ENCODE results near the gene PPP1R15A.

Gene PPP1R15A

DNA sequence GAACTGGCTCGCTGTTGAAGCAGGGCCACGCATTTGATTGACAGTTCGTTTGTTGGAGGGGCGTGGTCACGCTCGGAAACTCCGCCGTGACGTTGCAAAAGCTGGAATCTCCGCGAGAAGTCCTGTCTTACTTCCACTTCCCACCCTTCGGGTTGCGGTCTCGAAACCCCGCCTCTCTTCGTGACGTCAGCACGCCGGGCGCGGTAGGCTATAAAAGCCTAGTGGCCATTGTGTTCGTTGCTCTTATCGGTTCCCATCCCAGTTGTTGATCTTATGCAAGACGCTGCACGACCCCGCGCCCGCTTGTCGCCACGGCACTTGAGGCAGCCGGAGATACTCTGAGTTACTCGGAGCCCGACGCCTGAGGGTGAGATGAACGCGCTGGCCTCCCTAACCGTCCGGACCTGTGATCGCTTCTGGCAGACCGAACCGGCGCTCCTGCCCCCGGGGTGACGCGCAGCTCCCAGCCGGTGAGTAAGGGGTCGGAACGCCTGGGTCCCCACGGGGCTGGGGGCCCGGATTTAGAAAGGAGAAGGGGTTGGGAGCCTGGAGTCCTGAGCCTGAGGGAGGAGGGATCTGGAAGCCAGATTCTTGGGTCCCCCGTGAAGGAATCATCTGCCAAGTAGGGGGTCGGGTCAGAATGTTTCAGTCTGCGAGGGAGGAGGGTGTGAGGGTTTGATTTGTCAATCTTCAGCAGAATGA is at the start of gene PPP1R15A:
Gene PPP1R15A (plus strand): TSS at position 240 of the 702 bp plus-strand sequence. CDS start 813 bp downstream, outside the sequence.
- Histone ChIP-seq H3K4me1 (ENCODE audit: control insufficient read depth in 1 of 2, insufficient read depth in 2 of 2, low read length in 2 of 2) (peaks cover 34 to 44% of the 10 kb centered on the region in 2 donors), H3K27ac (ENCODE audit: low read depth, low read length) (peak within 1 kb of the TSS; percentile 100), H3K27me3 (ENCODE audit: control insufficient read depth in 1 of 2, insufficient read depth in 2 of 2, low read length in 2 of 2) (no peaks in the 10 kb centered on the region), H3K9ac (ENCODE audit: low read depth in 1 of 2, low read length in 2 of 2) (peak within 1 kb of the TSS; percentile 100), H3K36me3 (ENCODE audit: control insufficient read depth in 1 of 2, insufficient read depth in 2 of 2, low read length in 2 of 2) (peaks cover 14 to 27% of the 10 kb centered on the region in 2 donors), H3K4me3 (ENCODE audit: low read depth in 1 of 2, low read length in 2 of 2) (peak within 1 kb of the TSS; percentile 92 to 98), H3K9me3 (ENCODE audit: control insufficient read depth in 1 of 2, low read length in 2 of 2) (no peaks in the 10 kb centered on the region)

DNA sequence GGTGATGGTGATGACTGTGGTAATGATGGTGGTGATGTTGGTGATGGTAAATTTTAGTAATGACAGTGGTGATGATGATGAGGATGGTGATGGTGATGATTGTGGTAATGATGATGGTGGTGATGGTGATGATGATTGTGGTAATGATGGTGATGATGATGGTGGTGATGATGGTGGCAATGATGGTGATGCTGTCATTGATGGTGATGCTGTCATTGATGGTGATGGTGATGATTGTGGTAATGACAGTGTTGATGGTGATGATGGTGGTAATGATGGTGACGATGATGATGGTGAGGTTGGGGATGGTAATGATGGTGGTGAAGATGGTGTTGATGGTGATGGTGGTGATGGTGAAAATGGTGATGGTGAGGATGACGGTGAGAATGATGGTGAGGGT is 49.7 kb upstream of the PPP1R15A start:
- Histone ChIP-seq H3K27ac (ENCODE audit: low read depth, low read length) (no peak overlapping the region), H3K9ac (ENCODE audit: low read depth in 1 of 2, low read length in 2 of 2) (no peak overlapping the region), H3K27me3 (ENCODE audit: control insufficient read depth in 1 of 2, insufficient read depth in 2 of 2, low read length in 2 of 2) (no peaks in the 10 kb centered on the region), H3K4me1 (ENCODE audit: control insufficient read depth in 1 of 2, insufficient read depth in 2 of 2, low read length in 2 of 2) (peaks cover 13 to 14% of the 10 kb centered on the region in 2 donors), H3K9me3 (ENCODE audit: control insufficient read depth in 1 of 2, low read length in 2 of 2) (no peaks in the 10 kb centered on the region), H3K4me3 (ENCODE audit: low read depth in 1 of 2, low read length in 2 of 2) (no peak overlapping the region), H3K36me3 (ENCODE audit: control insufficient read depth in 1 of 2, insufficient read depth in 2 of 2, low read length in 2 of 2) (no peaks in the 10 kb centered on the region)

DNA sequence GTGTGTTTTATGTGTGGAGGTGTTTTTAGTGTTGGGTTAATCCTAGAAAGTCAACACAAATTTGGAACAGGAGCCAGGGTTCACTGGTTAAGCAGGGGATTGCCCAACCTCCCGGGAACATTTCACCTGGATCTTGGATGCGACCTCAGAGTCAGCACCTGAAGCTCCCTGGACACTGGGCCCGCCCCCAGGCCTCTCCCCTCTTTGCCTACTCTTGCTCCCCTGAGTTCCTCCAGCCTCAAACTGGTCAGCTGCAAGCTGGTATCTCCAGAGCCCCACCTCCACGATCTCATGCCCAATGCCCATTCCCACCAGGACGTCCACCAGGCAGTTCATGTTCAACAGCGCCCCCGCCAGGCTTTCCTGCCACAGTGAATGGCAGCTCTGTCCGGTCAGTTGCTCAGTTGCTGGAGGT is 45.6 kb upstream of the PPP1R15A start:
- H3K9me3 ChIP-seq (ENCODE audit: control insufficient read depth in 1 of 2, low read length in 2 of 2), result no peaks in the 10 kb centered on the region
- H3K27me3 ChIP-seq (ENCODE audit: control insufficient read depth in 1 of 2, insufficient read depth in 2 of 2, low read length in 2 of 2), result no peaks in the 10 kb centered on the region

DNA sequence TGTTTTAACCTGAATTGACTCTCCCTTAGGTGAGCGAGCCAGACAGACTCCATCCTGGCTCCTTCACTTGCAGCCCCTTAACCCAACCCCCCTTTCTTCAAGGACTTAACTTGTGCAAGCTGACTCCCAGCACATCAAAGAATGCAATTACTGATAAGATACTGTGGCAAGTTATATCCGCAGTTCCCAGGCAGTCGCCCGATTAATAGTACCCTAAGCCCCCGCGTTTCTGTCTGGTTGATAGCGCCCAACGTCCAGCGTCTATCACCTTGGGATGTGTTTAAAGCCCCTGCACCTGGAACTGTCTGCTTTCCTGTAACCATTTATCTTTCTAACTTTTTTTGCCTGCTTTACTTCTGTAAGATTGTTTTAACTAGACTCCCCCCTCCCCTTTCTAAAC is 42.1 kb upstream of the PPP1R15A start:
- Histone ChIP-seq H3K36me3 (ENCODE audit: control insufficient read depth in 1 of 2, insufficient read depth in 2 of 2, low read length in 2 of 2) (no peaks in the 10 kb centered on the region), H3K9ac (ENCODE audit: low read depth in 1 of 2, low read length in 2 of 2) (no peak overlapping the region), H3K27ac (ENCODE audit: low read depth, low read length) (no peak overlapping the region), H3K27me3 (ENCODE audit: control insufficient read depth in 1 of 2, insufficient read depth in 2 of 2, low read length in 2 of 2) (no peaks in the 10 kb centered on the region), H3K9me3 (ENCODE audit: control insufficient read depth in 1 of 2, low read length in 2 of 2) (no peaks in the 10 kb centered on the region), H3K4me3 (ENCODE audit: low read depth in 1 of 2, low read length in 2 of 2) (no peak overlapping the region), H3K4me1 (ENCODE audit: control insufficient read depth in 1 of 2, insufficient read depth in 2 of 2, low read length in 2 of 2) (no peaks in the 10 kb centered on the region)

More for the DNA sequence above, 45.6 kb upstream of the PPP1R15A start:
- Histone ChIP-seq H3K4me3 (ENCODE audit: low read depth in 1 of 2, low read length in 2 of 2) (no peak overlapping the region), H3K27ac (ENCODE audit: low read depth, low read length) (no peak overlapping the region), H3K4me1 (ENCODE audit: control insufficient read depth in 1 of 2, insufficient read depth in 2 of 2, low read length in 2 of 2) (no peaks in the 10 kb centered on the region), H3K9ac (ENCODE audit: low read depth in 1 of 2, low read length in 2 of 2) (no peak overlapping the region), H3K36me3 (ENCODE audit: control insufficient read depth in 1 of 2, insufficient read depth in 2 of 2, low read length in 2 of 2) (no peaks in the 10 kb centered on the region)

DNA sequence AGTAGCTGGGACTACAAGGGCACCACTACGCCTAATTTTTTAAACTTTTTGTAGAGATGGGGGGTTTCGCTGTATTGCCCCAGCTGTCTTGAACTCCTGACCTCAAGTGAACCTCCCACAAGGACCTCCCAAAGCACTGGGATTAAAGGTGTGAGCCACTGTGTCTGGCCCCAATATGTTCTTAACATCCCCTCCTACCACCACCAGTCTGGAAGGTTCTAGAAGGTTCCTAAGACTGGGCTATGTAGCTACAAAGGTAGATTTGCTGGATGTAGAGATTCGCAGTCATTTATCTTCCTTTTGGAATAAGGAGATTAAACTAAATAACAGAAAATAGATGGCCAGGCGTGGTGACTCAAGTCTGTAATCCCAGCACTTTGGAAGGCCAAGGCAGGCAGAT is 41.3 kb upstream of the PPP1R15A start:
- H3K27ac ChIP-seq (ENCODE audit: low read depth, low read length), result no peak overlapping the region
- no peaks in the 10 kb centered on the region for H3K27me3 ChIP-seq (ENCODE audit: control insufficient read depth in 1 of 2, insufficient read depth in 2 of 2, low read length in 2 of 2)
- no peaks in the 10 kb centered on the region for H3K36me3 ChIP-seq (ENCODE audit: control insufficient read depth in 1 of 2, insufficient read depth in 2 of 2, low read length in 2 of 2)
- no peak overlapping the region for H3K4me3 ChIP-seq (ENCODE audit: low read depth in 1 of 2, low read length in 2 of 2)
- peaks cover 2 to 3% of the 10 kb centered on the region in 2 donors for H3K4me1 ChIP-seq (ENCODE audit: control insufficient read depth in 1 of 2, insufficient read depth in 2 of 2, low read length in 2 of 2)
- H3K9ac ChIP-seq (ENCODE audit: low read depth in 1 of 2, low read length in 2 of 2), result no peak overlapping the region
- H3K9me3 ChIP-seq (ENCODE audit: control insufficient read depth in 1 of 2, low read length in 2 of 2), result no peaks in the 10 kb centered on the region

DNA sequence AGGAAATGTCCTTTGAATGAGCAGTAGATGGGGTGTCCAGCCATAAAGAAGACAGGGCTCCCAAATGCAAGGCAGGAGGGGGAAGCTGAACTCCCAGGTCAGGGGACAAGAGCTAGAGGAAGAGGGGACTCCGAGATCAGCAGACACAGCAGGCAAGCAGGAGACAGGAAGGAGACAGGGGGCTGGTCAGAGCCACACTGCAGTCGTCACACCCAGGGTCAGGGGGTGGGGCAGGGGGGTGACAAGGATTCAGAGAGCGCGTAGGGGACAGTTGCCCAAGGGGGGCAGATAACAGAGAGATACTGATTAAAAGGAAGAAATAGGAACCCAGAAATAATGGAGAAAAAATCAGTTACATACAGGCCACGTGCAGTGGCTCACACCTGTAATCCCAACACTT is 39.2 kb upstream of the PPP1R15A start:
- Histone ChIP-seq H3K4me1 (ENCODE audit: control insufficient read depth in 1 of 2, insufficient read depth in 2 of 2, low read length in 2 of 2) (peaks cover 6 to 13% of the 10 kb centered on the region in 2 donors), H3K27ac (ENCODE audit: low read depth, low read length) (no peak overlapping the region), H3K9me3 (ENCODE audit: control insufficient read depth in 1 of 2, low read length in 2 of 2) (no peaks in the 10 kb centered on the region), H3K4me3 (ENCODE audit: low read depth in 1 of 2, low read length in 2 of 2) (no peak overlapping the region), H3K27me3 (ENCODE audit: control insufficient read depth in 1 of 2, insufficient read depth in 2 of 2, low read length in 2 of 2) (no peaks in the 10 kb centered on the region), H3K9ac (ENCODE audit: low read depth in 1 of 2, low read length in 2 of 2) (no peak overlapping the region), H3K36me3 (ENCODE audit: control insufficient read depth in 1 of 2, insufficient read depth in 2 of 2, low read length in 2 of 2) (no peaks in the 10 kb centered on the region)

DNA sequence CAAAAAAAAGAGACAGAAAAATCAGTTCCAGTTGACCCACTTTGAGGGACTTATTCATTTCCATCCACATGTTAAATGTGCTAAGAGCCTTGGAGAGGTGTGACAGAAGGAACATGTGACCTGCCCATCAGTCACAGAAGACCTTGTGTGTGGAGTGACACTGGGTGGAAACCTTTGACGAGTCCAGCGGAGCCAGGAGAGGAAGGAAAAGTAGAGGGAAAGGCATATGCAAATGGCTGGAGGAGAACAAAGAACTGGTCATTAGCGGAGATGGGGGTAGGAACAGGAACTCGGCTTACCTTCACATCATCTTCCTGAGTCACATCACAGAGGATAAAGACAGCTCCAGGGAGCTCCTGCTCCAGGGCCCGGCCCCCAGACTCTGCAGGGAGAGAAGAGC is 38.2 kb upstream of the PPP1R15A start:
- Histone ChIP-seq H3K4me3 (ENCODE audit: low read depth in 1 of 2, low read length in 2 of 2) (no peak overlapping the region), H3K36me3 (ENCODE audit: control insufficient read depth in 1 of 2, insufficient read depth in 2 of 2, low read length in 2 of 2) (no peaks in the 10 kb centered on the region), H3K4me1 (ENCODE audit: control insufficient read depth in 1 of 2, insufficient read depth in 2 of 2, low read length in 2 of 2) (peaks cover 6 to 13% of the 10 kb centered on the region in 2 donors), H3K27ac (ENCODE audit: low read depth, low read length) (no peak overlapping the region), H3K9me3 (ENCODE audit: control insufficient read depth in 1 of 2, low read length in 2 of 2) (no peaks in the 10 kb centered on the region), H3K27me3 (ENCODE audit: control insufficient read depth in 1 of 2, insufficient read depth in 2 of 2, low read length in 2 of 2) (no peaks in the 10 kb centered on the region), H3K9ac (ENCODE audit: low read depth in 1 of 2, low read length in 2 of 2) (no peak overlapping the region)

DNA sequence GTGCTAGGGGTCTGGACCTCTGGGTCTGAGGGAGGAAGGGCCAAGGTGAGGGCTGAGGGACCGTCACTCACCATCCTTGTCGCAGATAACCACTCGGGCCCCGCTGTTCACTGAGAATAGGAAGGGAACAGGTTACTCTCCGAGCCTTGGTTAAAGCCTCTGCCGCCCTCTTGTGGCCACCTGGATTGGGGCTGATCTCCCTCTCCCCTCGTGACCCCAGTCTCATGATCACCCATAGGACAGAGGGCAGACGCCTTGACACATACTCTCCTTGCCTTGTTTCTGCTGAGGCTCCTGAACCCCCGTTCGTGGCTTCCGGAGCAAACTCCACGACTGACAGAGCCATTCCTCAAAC is 36.5 kb upstream of the PPP1R15A start:
- H3K27ac ChIP-seq (ENCODE audit: low read depth, low read length), result peak overlapping the region; percentile 39
- H3K9me3 ChIP-seq (ENCODE audit: control insufficient read depth in 1 of 2, low read length in 2 of 2), result no peaks in the 10 kb centered on the region
- peak overlapping the region; percentile 35 to 61 for H3K9ac ChIP-seq (ENCODE audit: low read depth in 1 of 2, low read length in 2 of 2)
- no peaks in the 10 kb centered on the region for H3K36me3 ChIP-seq (ENCODE audit: control insufficient read depth in 1 of 2, insufficient read depth in 2 of 2, low read length in 2 of 2)
- peak overlapping the region; percentile 60 to 62 for H3K4me3 ChIP-seq (ENCODE audit: low read depth in 1 of 2, low read length in 2 of 2)
- no peaks in the 10 kb centered on the region for H3K27me3 ChIP-seq (ENCODE audit: control insufficient read depth in 1 of 2, insufficient read depth in 2 of 2, low read length in 2 of 2)
- H3K4me1 ChIP-seq (ENCODE audit: control insufficient read depth in 1 of 2, insufficient read depth in 2 of 2, low read length in 2 of 2), result peaks cover 6 to 13% of the 10 kb centered on the region in 2 donors

DNA sequence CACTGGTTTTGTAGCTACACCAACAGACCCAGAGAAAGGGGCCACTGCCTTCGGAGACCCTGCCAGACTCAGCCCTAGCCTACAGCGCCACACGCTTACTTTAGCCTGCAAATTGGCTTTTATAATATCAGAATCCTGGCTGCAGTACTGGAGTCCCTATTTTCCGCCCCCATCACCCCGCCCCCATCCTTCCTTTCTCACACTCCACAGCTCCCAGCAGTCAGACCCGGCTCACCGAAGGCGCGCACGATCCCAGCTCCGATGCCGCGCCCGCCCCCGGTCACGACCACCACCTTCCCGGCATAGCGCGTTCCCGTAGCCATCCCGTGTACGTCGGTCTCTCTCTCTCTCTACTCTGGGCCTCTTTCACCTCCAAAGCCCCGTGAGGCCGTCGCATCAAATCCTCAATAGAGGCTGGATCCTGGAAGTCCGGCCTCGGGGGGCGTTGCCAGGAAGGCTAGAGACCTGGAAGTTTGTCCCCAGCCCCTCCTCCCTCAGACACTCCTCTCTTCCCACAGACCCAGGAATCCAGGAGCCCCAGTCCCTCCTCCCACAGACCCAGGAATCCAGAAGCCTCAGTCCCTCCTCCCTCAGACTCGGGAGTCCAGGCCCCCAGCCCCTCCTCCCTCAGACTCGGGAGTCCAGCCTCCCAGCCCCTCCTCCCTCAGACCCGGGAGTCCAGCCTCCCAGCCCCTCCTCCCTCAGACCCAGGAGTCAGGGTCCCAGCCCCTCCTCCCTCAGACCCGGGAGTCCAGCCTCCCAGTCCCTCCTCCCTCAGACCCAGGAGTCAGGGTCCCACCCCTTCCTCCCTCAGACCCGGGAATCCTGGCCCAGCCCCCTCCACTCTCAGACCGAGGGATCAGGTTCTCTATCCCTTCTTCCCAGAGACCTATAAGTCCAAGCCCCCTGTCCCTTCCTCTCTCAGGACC is 35.9 kb upstream of the PPP1R15A start, which contains the start of gene HSD17B14:
Gene HSD17B14 (minus strand): TSS at position 403 of the 929 bp plus-strand sequence. CDS start 80 bp downstream, at position 323.
- Histone ChIP-seq H3K9ac (ENCODE audit: low read depth in 1 of 2, low read length in 2 of 2) (peak within 1 kb of the TSS; percentile 35 to 61), H3K4me3 (ENCODE audit: low read depth in 1 of 2, low read length in 2 of 2) (peak within 1 kb of the TSS; percentile 60 to 62), H3K9me3 (ENCODE audit: control insufficient read depth in 1 of 2, low read length in 2 of 2) (no peaks in the 10 kb centered on the region), H3K36me3 (ENCODE audit: control insufficient read depth in 1 of 2, insufficient read depth in 2 of 2, low read length in 2 of 2) (no peaks in the 10 kb centered on the region), H3K27me3 (ENCODE audit: control insufficient read depth in 1 of 2, insufficient read depth in 2 of 2, low read length in 2 of 2) (no peaks in the 10 kb centered on the region), H3K27ac (ENCODE audit: low read depth, low read length) (peak within 1 kb of the TSS; percentile 39), H3K4me1 (ENCODE audit: control insufficient read depth in 1 of 2, insufficient read depth in 2 of 2, low read length in 2 of 2) (peaks cover 6 to 13% of the 10 kb centered on the region in 2 donors)

DNA sequence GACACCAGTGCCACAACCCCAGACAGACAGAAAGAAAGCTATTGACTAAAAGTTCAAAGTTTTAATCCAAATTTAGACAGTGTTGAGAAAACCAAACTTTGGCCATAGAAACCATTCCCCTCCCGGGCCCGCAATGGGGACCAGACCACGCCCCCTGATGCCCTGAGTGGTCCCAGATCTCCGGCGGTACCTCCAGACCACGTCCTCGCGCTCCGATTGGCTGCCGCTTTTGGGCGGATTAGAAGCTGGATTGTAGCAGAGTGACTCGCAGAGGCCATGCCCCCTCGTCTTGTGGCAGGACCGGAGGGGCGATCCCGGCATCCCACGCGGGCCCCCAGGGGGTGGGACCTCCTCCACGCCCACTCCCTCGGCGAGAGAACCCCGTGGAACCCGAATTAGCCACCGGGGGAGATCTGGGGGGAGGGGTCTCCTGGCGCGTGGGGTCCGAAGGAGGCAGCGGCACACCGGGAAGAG is 35.1 kb upstream of the PPP1R15A start:
- H3K9me3 ChIP-seq (ENCODE audit: control insufficient read depth in 1 of 2, low read length in 2 of 2), result no peaks in the 10 kb centered on the region
- H3K4me3 ChIP-seq (ENCODE audit: low read depth in 1 of 2, low read length in 2 of 2), result peak overlapping the region in 1 of 2 donors; percentile 62
- no peaks in the 10 kb centered on the region for H3K36me3 ChIP-seq (ENCODE audit: control insufficient read depth in 1 of 2, insufficient read depth in 2 of 2, low read length in 2 of 2)
- H3K4me1 ChIP-seq (ENCODE audit: control insufficient read depth in 1 of 2, insufficient read depth in 2 of 2, low read length in 2 of 2), result peaks cover 6 to 13% of the 10 kb centered on the region in 2 donors
- no peak overlapping the region for H3K9ac ChIP-seq (ENCODE audit: low read depth in 1 of 2, low read length in 2 of 2)
- H3K27ac ChIP-seq (ENCODE audit: low read depth, low read length), result peak overlapping the region; percentile 25
- H3K27me3 ChIP-seq (ENCODE audit: control insufficient read depth in 1 of 2, insufficient read depth in 2 of 2, low read length in 2 of 2), result no peaks in the 10 kb centered on the region

Measured in duodenal mucosa (tissue), 2 donors.